ENCODE results near the gene VSIR.

GRCh38 chr10:71763352-71764127 is 9.8 kb downstream of the VSIR start:
- TF ChIP-seq CTCF (IDR thresholded peaks at IDR 0.05) (no peak), EZH2 (IDR thresholded peaks at IDR 0.05; ENCODE audit: borderline replicate concordance, insufficient read depth, low read depth, low read length, poor library complexity, severe bottlenecking) (no peak)
